BLaER1 (cell line): ENCODE results near the gene MBD3.

ENCODE experiments used
- H3K27ac ChIP-seq: shearing (Covaris generic); formaldehyde crosslinking; 2 replicates; pipeline ENCODE4 v1.8.1; 2022
- H3K27me3 ChIP-seq: shearing (Covaris generic); formaldehyde crosslinking; 2 replicates; pipeline ENCODE4 v1.8.1; 2022
- H3K36me3 ChIP-seq: shearing (Covaris generic); formaldehyde crosslinking; 2 replicates; pipeline ENCODE4 v1.8.1; 2022
- H3K4me1 ChIP-seq: shearing (Covaris generic); formaldehyde crosslinking; 2 replicates; pipeline ENCODE4 v1.8.1; 2022
- H3K4me2 ChIP-seq: shearing (Covaris generic); formaldehyde crosslinking; 2 replicates; pipeline ENCODE4 v1.8.1; 2022
- H3K4me3 ChIP-seq: shearing (Covaris generic); formaldehyde crosslinking; 2 replicates; pipeline ENCODE4 v1.8.1; 2022
- H3K9ac ChIP-seq: shearing (Covaris generic); formaldehyde crosslinking; 2 replicates; pipeline ENCODE4 v1.8.1; 2022
- H3K9me3 ChIP-seq: shearing (Covaris generic); formaldehyde crosslinking; 2 replicates; pipeline ENCODE4 v1.8.1; 2022
- H4K20me1 ChIP-seq: shearing (Covaris generic); formaldehyde crosslinking; 2 replicates; pipeline ENCODE4 v1.8.1; 2022
- Cebpa-rat ChIP-seq: shearing (Covaris generic); IDR thresholded peaks from 2 replicates; pipeline ENCODE4 v1.8.1; 2022

The MBD3 gene

DNA sequence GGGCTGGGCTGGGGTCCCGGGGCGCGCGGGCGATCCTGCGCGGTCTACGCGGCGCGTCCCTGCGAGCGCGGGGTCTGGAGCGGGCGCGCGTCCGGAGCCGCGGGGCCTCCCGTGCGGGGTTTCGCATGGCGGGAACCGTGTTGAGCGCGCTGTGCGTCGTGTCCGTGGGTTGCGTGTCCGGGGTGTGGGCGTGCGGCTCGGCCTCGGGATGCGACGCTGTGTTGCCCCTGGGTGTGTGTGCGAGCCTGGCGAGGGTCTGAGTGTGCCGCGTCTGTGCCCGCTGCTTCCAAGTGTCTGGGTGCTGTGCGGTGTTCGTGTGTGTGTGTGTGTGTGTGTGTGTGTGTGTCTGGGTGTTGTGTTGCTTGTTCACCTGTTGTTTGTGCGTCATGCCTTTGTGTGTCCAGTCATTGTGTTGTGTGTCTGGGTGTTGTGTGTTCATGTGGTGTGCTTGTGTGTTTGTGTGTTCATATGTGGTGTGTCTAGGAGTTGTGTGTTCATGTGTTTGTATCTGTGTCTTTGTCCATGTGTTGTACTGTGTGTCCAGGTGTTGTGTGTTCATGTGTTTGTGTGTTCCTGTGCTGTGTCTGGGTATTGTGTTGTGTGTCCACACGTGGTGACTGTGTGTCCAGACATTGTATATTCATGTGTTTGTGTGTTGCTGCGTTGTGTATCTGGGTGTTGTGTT lies 68.2 kb downstream of the MBD3 start:
- H3K4me1 ChIP-seq = peaks cover 27% of the 10 kb centered on the region
- H3K27me3 ChIP-seq = peaks cover 28% of the 10 kb centered on the region
- no peak for TF ChIP-seq Cebpa-rat
- no peak overlapping the region for H3K4me2 ChIP-seq
- H4K20me1 ChIP-seq = no peaks in the 10 kb centered on the region
- no peak overlapping the region for H3K27ac ChIP-seq
- no peaks in the 10 kb centered on the region for H3K9me3 ChIP-seq
- no peaks in the 10 kb centered on the region for H3K36me3 ChIP-seq
- no peak overlapping the region for H3K9ac ChIP-seq
- no peak overlapping the region for H3K4me3 ChIP-seq
